Epithelial cell of proximal tubule (primary cell): ENCODE data around the gene ACBD3. TPM values are rescaled to one million over a fixed set of nuclear protein-coding genes. Genes with fewer than 3 reads are reported as not detected.

ENCODE experiments used
- DNase-seq: peaks from one replicate; pipeline ENCODE4 v3.0.0-alpha.2; 2011; ENCODE audit warnings: low read depth
- H3K4me3 ChIP-seq: 2 replicates; pipeline ENCODE4 v1.5.1; 2011; ENCODE audit warnings: low read depth, mild to moderate bottlenecking, low read length
- total RNA-seq: library from RNA; depleted of rRNA; stranded (reverse); fragments of >200 nt; gene quantifications from 2 replicates; pipeline ENCODE4 v1.2.3, GENCODE V29; 2015
- TF ChIP-seq, protein P1 (sequence below): conservative IDR thresholded peaks from 2 replicates; pipeline ENCODE4 v1.5.1; 2012; ENCODE audit warnings: low read depth, mild to moderate bottlenecking, low read length

Gene ACBD3
- total RNA-seq, 1 donor from 2014 or later, result 34.8 TPM

DNA sequence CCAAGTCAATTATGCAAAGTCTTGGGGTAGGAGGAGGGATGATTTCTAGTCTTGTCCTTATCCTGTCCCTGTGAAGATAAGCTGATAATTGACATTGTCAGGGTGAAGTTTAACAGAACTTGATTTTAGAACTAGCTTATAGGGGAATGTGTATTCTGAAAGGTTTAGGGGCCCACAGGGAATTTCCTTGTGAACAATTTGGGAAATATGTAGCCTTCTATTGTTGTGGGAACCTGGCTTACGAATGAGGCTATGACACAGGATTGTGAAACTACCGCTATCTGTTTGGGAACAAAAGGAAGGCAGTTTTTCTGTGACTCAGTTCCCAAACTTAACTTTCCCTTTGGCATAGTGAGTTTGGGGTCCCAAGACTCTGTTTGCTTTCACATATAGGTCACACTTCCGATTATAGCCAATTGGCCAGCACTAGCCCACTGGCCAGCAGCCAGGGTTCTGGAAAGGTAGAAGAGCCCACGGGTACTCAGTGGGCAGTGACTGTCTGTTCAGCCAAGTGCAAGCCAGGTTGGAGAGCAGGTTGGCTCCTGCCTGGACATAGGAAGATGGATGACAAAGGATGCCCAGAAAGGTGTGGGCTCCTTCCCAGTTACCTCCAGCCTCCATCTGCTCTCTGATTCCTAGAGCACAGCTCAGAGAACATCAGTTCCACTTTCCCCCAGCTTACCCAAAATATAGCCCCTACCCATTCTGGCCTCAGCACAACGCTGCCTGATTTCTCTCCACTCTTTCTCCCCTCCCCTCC, 88.5 kb downstream of the ACBD3 start:
- peak; percentile 52 for DNase-seq
- TF ChIP-seq, protein P1, sequence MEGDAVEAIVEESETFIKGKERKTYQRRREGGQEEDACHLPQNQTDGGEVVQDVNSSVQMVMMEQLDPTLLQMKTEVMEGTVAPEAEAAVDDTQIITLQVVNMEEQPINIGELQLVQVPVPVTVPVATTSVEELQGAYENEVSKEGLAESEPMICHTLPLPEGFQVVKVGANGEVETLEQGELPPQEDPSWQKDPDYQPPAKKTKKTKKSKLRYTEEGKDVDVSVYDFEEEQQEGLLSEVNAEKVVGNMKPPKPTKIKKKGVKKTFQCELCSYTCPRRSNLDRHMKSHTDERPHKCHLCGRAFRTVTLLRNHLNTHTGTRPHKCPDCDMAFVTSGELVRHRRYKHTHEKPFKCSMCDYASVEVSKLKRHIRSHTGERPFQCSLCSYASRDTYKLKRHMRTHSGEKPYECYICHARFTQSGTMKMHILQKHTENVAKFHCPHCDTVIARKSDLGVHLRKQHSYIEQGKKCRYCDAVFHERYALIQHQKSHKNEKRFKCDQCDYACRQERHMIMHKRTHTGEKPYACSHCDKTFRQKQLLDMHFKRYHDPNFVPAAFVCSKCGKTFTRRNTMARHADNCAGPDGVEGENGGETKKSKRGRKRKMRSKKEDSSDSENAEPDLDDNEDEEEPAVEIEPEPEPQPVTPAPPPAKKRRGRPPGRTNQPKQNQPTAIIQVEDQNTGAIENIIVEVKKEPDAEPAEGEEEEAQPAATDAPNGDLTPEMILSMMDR, result no peak
- no peak overlapping the region for H3K4me3 ChIP-seq

- TF ChIP-seq, protein P1, result no peak
Observed at GRCh38 chr1:226095286-226095685, 91.3 kb downstream of the ACBD3 start.

More at GRCh38 chr1:226095286-226095685, 91.3 kb downstream of the ACBD3 start:
- no peak for DNase-seq
- H3K4me3 ChIP-seq, result no peak overlapping the region

Other genes with a start within 250 kb of the ACBD3 start
- gene LEFTY2, start 245.5 kb downstream of the ACBD3 start, total RNA-seq, result 0.36 TPM in 1 of 2 replicates, not detected in the other
- 19.4 and 20.7 TPM in 2 replicates for gene SDE2, start 187.4 kb downstream of the ACBD3 start, total RNA-seq
- 464 and 548 TPM in 2 replicates for gene H3-3A, start 124.0 kb downstream of the ACBD3 start, total RNA-seq
- gene MIXL1, start 36.9 kb upstream of the ACBD3 start, total RNA-seq, result 0.51 TPM in 1 of 2 replicates, not detected in the other
- 5.5 and 13.8 TPM in 2 replicates for gene LIN9, start 122.4 kb upstream of the ACBD3 start, total RNA-seq
- gene PARP1, start 221.4 kb upstream of the ACBD3 start, total RNA-seq, result 190 and 312 TPM in 2 replicates